ENCODE data around the gene ATP2B1. TPM values are rescaled to one million over a fixed set of nuclear protein-coding genes. Genes with fewer than 3 reads are reported as not detected.

The ATP2B1 gene
- total RNA-seq, 4 donors from 2014 or later, result 19.0 to 33.3 (median 27.8) TPM

DNA sequence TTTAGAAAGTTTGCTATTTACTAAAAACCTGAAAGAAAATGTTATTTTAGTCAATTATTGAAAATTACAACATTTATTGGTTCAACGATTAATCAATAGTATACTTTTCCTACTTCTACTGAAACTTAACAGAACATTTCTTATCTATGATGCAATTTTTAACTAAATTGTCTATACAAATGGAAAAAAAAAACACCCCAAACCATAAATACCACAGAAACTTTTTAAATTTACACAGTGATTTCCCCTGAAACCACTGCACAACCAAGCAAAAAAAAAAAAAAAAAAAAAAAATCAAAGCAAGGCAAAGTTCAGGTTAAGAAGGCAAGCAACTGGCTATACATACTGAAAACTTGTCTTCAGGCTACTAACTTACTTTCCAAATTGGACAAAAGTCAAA lies 110.9 kb downstream of the ATP2B1 start:
- Histone ChIP-seq H3K36me3 (peaks cover 0 to 39% of the 10 kb centered on the region in 2 donors), H3K27ac (no peak overlapping the region), H3K9me3 (no peaks in the 10 kb centered on the region), H3K4me3 (no peak overlapping the region), H3K4me1 (no peaks in the 10 kb centered on the region), H3K27me3 (no peaks in the 10 kb centered on the region)
- no peak for TF ChIP-seq EP300 (IDR thresholded peaks at IDR 0.05)
- TF ChIP-seq POLR2A (IDR thresholded peaks at IDR 0.05), result no peak
- TF ChIP-seq, protein P1, sequence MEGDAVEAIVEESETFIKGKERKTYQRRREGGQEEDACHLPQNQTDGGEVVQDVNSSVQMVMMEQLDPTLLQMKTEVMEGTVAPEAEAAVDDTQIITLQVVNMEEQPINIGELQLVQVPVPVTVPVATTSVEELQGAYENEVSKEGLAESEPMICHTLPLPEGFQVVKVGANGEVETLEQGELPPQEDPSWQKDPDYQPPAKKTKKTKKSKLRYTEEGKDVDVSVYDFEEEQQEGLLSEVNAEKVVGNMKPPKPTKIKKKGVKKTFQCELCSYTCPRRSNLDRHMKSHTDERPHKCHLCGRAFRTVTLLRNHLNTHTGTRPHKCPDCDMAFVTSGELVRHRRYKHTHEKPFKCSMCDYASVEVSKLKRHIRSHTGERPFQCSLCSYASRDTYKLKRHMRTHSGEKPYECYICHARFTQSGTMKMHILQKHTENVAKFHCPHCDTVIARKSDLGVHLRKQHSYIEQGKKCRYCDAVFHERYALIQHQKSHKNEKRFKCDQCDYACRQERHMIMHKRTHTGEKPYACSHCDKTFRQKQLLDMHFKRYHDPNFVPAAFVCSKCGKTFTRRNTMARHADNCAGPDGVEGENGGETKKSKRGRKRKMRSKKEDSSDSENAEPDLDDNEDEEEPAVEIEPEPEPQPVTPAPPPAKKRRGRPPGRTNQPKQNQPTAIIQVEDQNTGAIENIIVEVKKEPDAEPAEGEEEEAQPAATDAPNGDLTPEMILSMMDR (IDR thresholded peaks at IDR 0.05), result no peak
- TF ChIP-seq POLR2AphosphoS5 (IDR thresholded peaks at IDR 0.05), result no peak
- no peak for ATAC-seq
- WGBS, 2 donors (ENCODE audit: low coverage in 1 of 2), result 100% methylated on average over 1 of the region's 1 CpG

- Histone ChIP-seq H3K36me3 (peaks cover 0 to 34% of the 10 kb centered on the region in 2 donors), H3K9me3 (no peaks in the 10 kb centered on the region), H3K4me3 (no peak overlapping the region), H3K4me1 (no peaks in the 10 kb centered on the region), H3K27ac (no peak overlapping the region), H3K27me3 (no peaks in the 10 kb centered on the region)
- no peak for TF ChIP-seq POLR2A (IDR thresholded peaks at IDR 0.05)
- TF ChIP-seq, protein P1 (IDR thresholded peaks at IDR 0.05), result no peak
- TF ChIP-seq EP300 (IDR thresholded peaks at IDR 0.05), result no peak
- no peak for TF ChIP-seq POLR2AphosphoS5 (IDR thresholded peaks at IDR 0.05)
- WGBS, 2 donors (ENCODE audit: low coverage in 1 of 2), result 69 to 76% methylated on average over 4 of the region's 4 CpGs
- ATAC-seq, result no peak
Observed at GRCh38 chr12:89597210-89597609, 111.4 kb downstream of the ATP2B1 start.

DNA sequence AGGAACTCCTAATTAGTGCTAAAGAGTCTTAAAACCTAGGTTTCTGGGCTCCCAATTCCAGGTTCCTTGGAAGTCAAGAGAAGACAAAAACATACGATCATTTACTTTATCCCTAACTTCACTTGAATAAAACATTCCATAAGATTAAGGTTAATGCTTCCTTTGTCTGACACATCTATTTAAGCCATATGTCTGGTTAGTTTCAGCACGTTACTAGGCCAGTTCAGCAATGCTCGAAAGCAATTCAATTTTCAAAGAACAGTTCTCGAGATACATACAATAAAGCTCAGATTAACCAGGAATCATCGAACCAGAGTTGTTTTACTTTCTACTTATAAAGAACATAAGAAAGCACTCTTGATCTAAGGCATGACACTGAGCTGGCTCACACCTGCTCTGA lies 114.8 kb downstream of the ATP2B1 start:
- Histone ChIP-seq H3K4me1 (no peaks in the 10 kb centered on the region), H3K4me3 (no peak overlapping the region), H3K27me3 (no peaks in the 10 kb centered on the region), H3K27ac (no peak overlapping the region), H3K36me3 (peaks cover 0 to 36% of the 10 kb centered on the region in 2 donors), H3K9me3 (no peaks in the 10 kb centered on the region)
- WGBS, 2 donors (ENCODE audit: low coverage in 1 of 2), result 65 to 82% methylated on average over 5 of the region's 5 CpGs
- ATAC-seq, result no peak
- TF ChIP-seq EP300 (IDR thresholded peaks at IDR 0.05), result no peak
- no peak for TF ChIP-seq POLR2AphosphoS5 (IDR thresholded peaks at IDR 0.05)
- TF ChIP-seq POLR2A (IDR thresholded peaks at IDR 0.05), result no peak
- TF ChIP-seq, protein P1 (IDR thresholded peaks at IDR 0.05), result no peak

GRCh38 chr12:89593233-89593632 lies 115.4 kb downstream of the ATP2B1 start:
- Histone ChIP-seq H3K27ac (no peak overlapping the region), H3K4me3 (no peak overlapping the region), H3K9me3 (no peaks in the 10 kb centered on the region), H3K36me3 (peaks cover 0 to 35% of the 10 kb centered on the region in 2 donors), H3K27me3 (no peaks in the 10 kb centered on the region), H3K4me1 (no peaks in the 10 kb centered on the region)
- 51 to 83% methylated on average over 2 to 4 of the region's 4 CpGs for WGBS, 2 donors (ENCODE audit: low coverage in 1 of 2)
- ATAC-seq, result no peak
- TF ChIP-seq POLR2AphosphoS5 (IDR thresholded peaks at IDR 0.05) (no peak), POLR2A (IDR thresholded peaks at IDR 0.05) (no peak), EP300 (IDR thresholded peaks at IDR 0.05) (no peak)
- TF ChIP-seq, protein P1 (IDR thresholded peaks at IDR 0.05), result no peak

GRCh38 chr12:89589753-89590152 lies 118.9 kb downstream of the ATP2B1 start:
- Histone ChIP-seq H3K9me3 (no peaks in the 10 kb centered on the region), H3K4me3 (no peak overlapping the region), H3K4me1 (no peaks in the 10 kb centered on the region), H3K36me3 (peaks cover 0 to 25% of the 10 kb centered on the region in 2 donors), H3K27me3 (no peaks in the 10 kb centered on the region), H3K27ac (no peak overlapping the region)
- TF ChIP-seq EP300 (IDR thresholded peaks at IDR 0.05) (no peak), POLR2A (IDR thresholded peaks at IDR 0.05) (no peak), POLR2AphosphoS5 (IDR thresholded peaks at IDR 0.05) (no peak)
- TF ChIP-seq, protein P1 (IDR thresholded peaks at IDR 0.05), result no peak
- ATAC-seq, result no peak
